SK-N-SH (cell line): ENCODE measurements around the gene AGAP1. TPM values are rescaled to one million over a fixed set of nuclear protein-coding genes. Genes with fewer than 3 reads are reported as not detected.

Experiments
- CTCF ChIA-PET: fragments of 300-600, 350-600 bp; formaldehyde crosslinking; extraction: SDS; loops from one replicate; lab custom pipeline; 2021; lab: Yijun Ruan, JAX
- POLR2A ChIA-PET: fragments of 350-600 bp; sonication (Branson Sonifier 250); formaldehyde crosslinking; extraction: SDS; loops from one replicate; lab custom pipeline; 2020; ENCODE audit warnings: antibody characterized with exemption, inconsistent platforms; lab: Yijun Ruan, JAX
- DNase-seq: peaks from one replicate; pipeline ENCODE4 v3.0.0; 2012
- H2AFZ ChIP-seq: fragments of 200-600 bp; sonication (generic); 2 replicates; pipeline ENCODE4 v1.8.1; 2016; ENCODE audit warnings: antibody characterized with exemption, mild to moderate bottlenecking, low read depth
- H3F3A ChIP-seq: fragments of 200-600 bp; sonication (generic); replicated peaks from 2 replicates; pipeline ENCODE3; 2016; ENCODE audit warnings: antibody characterized with exemption, mild to moderate bottlenecking; ENCODE audit not compliant: insufficient read depth
- H3K27ac ChIP-seq, 2 experiments: fragments of 200-500 bp in 1 of 2; fragments of 200-600 bp in 1 of 2; sonication (Bioruptor generic) in 1 of 2; sonication (generic), shearing (Covaris generic) in 1 of 2; 2 replicates each; pipeline versions ENCODE4 v1.5.1 to v1.6.1; 2014 to 2016; ENCODE audit warnings: low read depth in 2 of 2, inconsistent platforms in 1 of 2, low read length in 1 of 2, mild to moderate bottlenecking in 1 of 2, mixed read lengths in 1 of 2
- H3K27me3 ChIP-seq: fragments of 200-600 bp; sonication (generic), shearing (Covaris generic); 2 replicates; pipeline ENCODE4 v1.6.1; 2016; ENCODE audit warnings: mixed run types; ENCODE audit not compliant: insufficient read depth
- H3K36me3 ChIP-seq, 2 experiments: fragments of 200-500 bp in 1 of 2; fragments of 200-600 bp in 1 of 2; sonication (Bioruptor generic) in 1 of 2; sonication (generic) in 1 of 2; replicated peaks in 1 of 2; 2 replicates each; pipeline versions ENCODE3 to v1.5.1; 2014 to 2016; ENCODE audit warnings: low read length in 1 of 2, mild to moderate bottlenecking in 1 of 2; ENCODE audit not compliant: insufficient read depth in 2 of 2, control insufficient read depth in 1 of 2
- H3K4me1 ChIP-seq, 2 experiments: fragments of 200-500 bp in 1 of 2; fragments of 200-600 bp in 1 of 2; sonication (Bioruptor generic) in 1 of 2; sonication (generic), shearing (Covaris generic) in 1 of 2; 2 replicates each; pipeline versions ENCODE4 v1.5.1 to v1.6.1; 2014 to 2016; ENCODE audit warnings: low read depth in 1 of 2, low read length in 1 of 2, mixed run types in 1 of 2; ENCODE audit not compliant: insufficient read depth in 2 of 2, control insufficient read depth in 1 of 2
- H3K4me2 ChIP-seq: fragments of 200-600 bp; sonication (generic), shearing (Covaris generic); 2 replicates; pipeline ENCODE4 v1.6.1; 2017; ENCODE audit warnings: mixed run types
- H3K4me3 ChIP-seq, 2 experiments: fragments of 200-500 bp in 1 of 2; fragments of 200-600 bp in 1 of 2; sonication (Bioruptor generic) in 1 of 2; sonication (generic), shearing (Covaris generic) in 1 of 2; 2 replicates each; pipeline versions ENCODE4 v1.5.1 to v1.8.1; 2014 to 2016; ENCODE audit warnings: low read depth in 2 of 2, inconsistent platforms in 1 of 2, low read length in 1 of 2, mild to moderate bottlenecking in 1 of 2, mixed read lengths in 1 of 2, moderate library complexity in 1 of 2
- H3K79me2 ChIP-seq: fragments of 200-600 bp; sonication (generic); 2 replicates; pipeline ENCODE4 v1.8.1; 2017; ENCODE audit warnings: mild to moderate bottlenecking; ENCODE audit not compliant: insufficient read depth
- H3K9ac ChIP-seq: fragments of 200-600 bp; sonication (generic); 2 replicates; pipeline ENCODE4 v1.6.1; 2017; ENCODE audit warnings: mixed run types
- H3K9me2 ChIP-seq: fragments of 200-600 bp; sonication (generic); 2 replicates; pipeline ENCODE4 v1.6.1; 2017; ENCODE audit warnings: mixed run types
- H3K9me3 ChIP-seq: fragments of 200-600 bp; sonication (generic); 2 replicates; pipeline ENCODE4 v1.6.1; 2017; ENCODE audit warnings: mixed run types, mild to moderate bottlenecking, moderate library complexity
- H4K20me1 ChIP-seq: fragments of 200-600 bp; sonication (generic); 2 replicates; pipeline ENCODE4 v1.6.1; 2017; ENCODE audit warnings: mild to moderate bottlenecking, mixed run types; ENCODE audit not compliant: insufficient read depth
- ELF1 ChIP-seq: IDR thresholded peaks from 2 replicates; pipeline ENCODE4 v1.4.0; 2012
- GATA2 ChIP-seq: sonication (generic); formaldehyde crosslinking; IDR thresholded peaks from 2 replicates; pipeline ENCODE4 v1.5.0; 2020; ENCODE audit warnings: mild to moderate bottlenecking, missing genetic modification reagents
- MEF2A ChIP-seq: IDR thresholded peaks from 2 replicates; pipeline ENCODE4 v1.4.0; 2012; ENCODE audit warnings: low read depth, borderline replicate concordance
- MXI1 ChIP-seq: IDR thresholded peaks from 2 replicates; pipeline ENCODE4 v1.6.1; 2012; ENCODE audit warnings: mild to moderate bottlenecking, low read depth, low read length, improper control_type of control experiment
- NRF1 ChIP-seq: IDR thresholded peaks from 2 replicates; pipeline ENCODE4 v1.6.1; 2012; ENCODE audit warnings: low read depth, mild to moderate bottlenecking, low read length
- RAD21 ChIP-seq: IDR thresholded peaks from 2 replicates; pipeline ENCODE4 v1.6.1; 2012; ENCODE audit warnings: mild to moderate bottlenecking, low read length
- TAF1 ChIP-seq: IDR thresholded peaks from 2 replicates; pipeline ENCODE4 v1.6.1; 2012; ENCODE audit warnings: low read depth, mild to moderate bottlenecking, low read length, moderate library complexity, borderline replicate concordance
- WGBS: methylation state at CpG from one replicate; pipeline ENCODE4 v1.1.6; 2017; ENCODE audit warnings: low lambda C conversion rate; 5-methylcytosine and 5-hydroxymethylcytosine counted together
- polyA plus RNA-seq, 3 experiments: library from polyadenylated mRNA; depleted of rRNA; stranded (reverse); fragments of >200 nt; gene quantifications; 2 replicates each; pipeline ENCODE4 v1.2.3, GENCODE V29; 2012
- TF ChIP-seq, protein P1 (sequence below): IDR thresholded peaks from 2 replicates; pipeline ENCODE4 v1.4.0; 2012; ENCODE audit warnings: low read depth, borderline replicate concordance
- TF ChIP-seq, protein P2 (sequence below): IDR thresholded peaks from 2 replicates; pipeline ENCODE4 v1.6.1; 2012; ENCODE audit warnings: mild to moderate bottlenecking, low read depth, low read length, moderate library complexity

Gene AGAP1
- polyA plus RNA-seq, 1 of the 3 experiments (the other 2 are of a cell fraction), result 8.8 TPM

DNA sequence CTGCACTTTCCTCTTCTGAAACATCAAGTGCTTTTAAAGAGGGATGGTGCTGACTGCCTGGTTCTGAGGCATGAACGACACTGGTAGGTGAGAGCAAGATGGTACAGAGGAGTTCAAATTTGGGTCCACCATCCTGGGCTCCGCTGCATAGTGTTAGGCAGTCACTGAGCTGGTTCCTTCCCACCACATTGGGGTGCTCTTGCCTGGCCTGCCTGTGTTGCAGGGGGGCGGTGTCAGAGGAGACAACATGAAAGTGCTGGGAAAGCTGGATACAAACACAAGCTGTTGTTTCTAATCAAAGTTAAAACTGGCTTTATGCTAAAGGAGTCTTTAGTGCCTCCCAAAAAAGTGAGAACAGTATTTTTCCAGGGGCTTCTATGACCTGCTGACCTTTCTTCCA is 416.2 kb downstream of the AGAP1 start:
- no peak for DNase-seq

DNA sequence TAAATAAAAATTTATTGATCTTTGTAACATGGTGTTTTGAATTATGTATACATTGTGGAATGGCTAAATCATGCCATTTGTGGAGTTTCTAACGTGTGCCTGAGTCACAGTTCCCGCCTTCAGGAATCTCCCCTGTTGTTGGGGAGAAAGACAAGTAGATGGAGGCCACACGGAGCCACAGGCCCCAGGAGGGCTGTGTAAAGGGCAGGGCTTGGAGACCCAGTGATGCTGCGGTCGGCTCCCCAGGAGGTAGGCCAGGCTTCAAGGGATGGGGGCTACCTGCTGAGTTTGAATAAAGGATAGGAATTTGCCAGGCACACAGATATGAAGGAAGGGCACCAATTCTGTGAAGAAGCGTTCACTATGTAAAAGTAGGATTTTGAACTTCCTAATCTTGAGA is 417.3 kb downstream of the AGAP1 start:
- Histone ChIP-seq H3K4me3 (no peak overlapping the region), H3K27ac (no peak overlapping the region), H3K4me1 (no peaks in the 10 kb centered on the region), H3K9ac (no peak overlapping the region), H3K9me2 (no peaks in the 10 kb centered on the region), H2AFZ (no peak overlapping the region), H3K9me3 (no peaks in the 10 kb centered on the region), H3K36me3 (peaks cover 0 to 4% of the 10 kb centered on the region in 2 experiments), H4K20me1 (no peaks in the 10 kb centered on the region), H3K4me2 (no peak overlapping the region), H3K27me3 (no peaks in the 10 kb centered on the region), H3F3A (no peaks in the 10 kb centered on the region), H3K79me2 (no peaks in the 10 kb centered on the region)
- ChIA-PET POLR2A (no interaction called here), CTCF (no interaction called here)
- DNase-seq, result no peak
- WGBS, result 98% methylated on average over 6 of the region's 6 CpGs
- TF ChIP-seq MEF2A (no peak), GATA2 (CRISPR knock-in tag) (no peak), MXI1 (no peak), ELF1 (no peak), TAF1 (no peak), RAD21 (no peak), NRF1 (no peak)
- TF ChIP-seq, protein P1, sequence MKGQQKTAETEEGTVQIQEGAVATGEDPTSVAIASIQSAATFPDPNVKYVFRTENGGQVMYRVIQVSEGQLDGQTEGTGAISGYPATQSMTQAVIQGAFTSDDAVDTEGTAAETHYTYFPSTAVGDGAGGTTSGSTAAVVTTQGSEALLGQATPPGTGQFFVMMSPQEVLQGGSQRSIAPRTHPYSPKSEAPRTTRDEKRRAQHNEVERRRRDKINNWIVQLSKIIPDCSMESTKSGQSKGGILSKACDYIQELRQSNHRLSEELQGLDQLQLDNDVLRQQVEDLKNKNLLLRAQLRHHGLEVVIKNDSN, result no peak
- TF ChIP-seq, protein P2, sequence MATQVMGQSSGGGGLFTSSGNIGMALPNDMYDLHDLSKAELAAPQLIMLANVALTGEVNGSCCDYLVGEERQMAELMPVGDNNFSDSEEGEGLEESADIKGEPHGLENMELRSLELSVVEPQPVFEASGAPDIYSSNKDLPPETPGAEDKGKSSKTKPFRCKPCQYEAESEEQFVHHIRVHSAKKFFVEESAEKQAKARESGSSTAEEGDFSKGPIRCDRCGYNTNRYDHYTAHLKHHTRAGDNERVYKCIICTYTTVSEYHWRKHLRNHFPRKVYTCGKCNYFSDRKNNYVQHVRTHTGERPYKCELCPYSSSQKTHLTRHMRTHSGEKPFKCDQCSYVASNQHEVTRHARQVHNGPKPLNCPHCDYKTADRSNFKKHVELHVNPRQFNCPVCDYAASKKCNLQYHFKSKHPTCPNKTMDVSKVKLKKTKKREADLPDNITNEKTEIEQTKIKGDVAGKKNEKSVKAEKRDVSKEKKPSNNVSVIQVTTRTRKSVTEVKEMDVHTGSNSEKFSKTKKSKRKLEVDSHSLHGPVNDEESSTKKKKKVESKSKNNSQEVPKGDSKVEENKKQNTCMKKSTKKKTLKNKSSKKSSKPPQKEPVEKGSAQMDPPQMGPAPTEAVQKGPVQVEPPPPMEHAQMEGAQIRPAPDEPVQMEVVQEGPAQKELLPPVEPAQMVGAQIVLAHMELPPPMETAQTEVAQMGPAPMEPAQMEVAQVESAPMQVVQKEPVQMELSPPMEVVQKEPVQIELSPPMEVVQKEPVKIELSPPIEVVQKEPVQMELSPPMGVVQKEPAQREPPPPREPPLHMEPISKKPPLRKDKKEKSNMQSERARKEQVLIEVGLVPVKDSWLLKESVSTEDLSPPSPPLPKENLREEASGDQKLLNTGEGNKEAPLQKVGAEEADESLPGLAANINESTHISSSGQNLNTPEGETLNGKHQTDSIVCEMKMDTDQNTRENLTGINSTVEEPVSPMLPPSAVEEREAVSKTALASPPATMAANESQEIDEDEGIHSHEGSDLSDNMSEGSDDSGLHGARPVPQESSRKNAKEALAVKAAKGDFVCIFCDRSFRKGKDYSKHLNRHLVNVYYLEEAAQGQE, result no peak

More for the DNA sequence above, 416.2 kb downstream of the AGAP1 start:
- H3F3A ChIP-seq, result no peaks in the 10 kb centered on the region
- H3K79me2 ChIP-seq, result no peaks in the 10 kb centered on the region
- TF ChIP-seq, protein P1, result no peak
- H3K9me3 ChIP-seq, result no peaks in the 10 kb centered on the region
- ChIA-PET POLR2A (no interaction called here), CTCF (no interaction called here)
- H3K9ac ChIP-seq, result no peak overlapping the region
- H3K9me2 ChIP-seq, result no peaks in the 10 kb centered on the region
- H3K4me1 ChIP-seq, result no peaks in the 10 kb centered on the region
- peaks cover 0 to 4% of the 10 kb centered on the region in 2 experiments for H3K36me3 ChIP-seq
- H3K27me3 ChIP-seq, result no peaks in the 10 kb centered on the region
- H4K20me1 ChIP-seq, result no peaks in the 10 kb centered on the region
- H3K4me3 ChIP-seq, result no peak overlapping the region
- WGBS, result 78% methylated on average over 3 of the region's 3 CpGs
- no peak overlapping the region for H3K4me2 ChIP-seq
- no peak overlapping the region for H3K27ac ChIP-seq
- no peak overlapping the region for H2AFZ ChIP-seq
